Kasumi-1 (cell line): ENCODE data around the gene GCAT.
A peak's percentile ranks its signal among the peaks of the same experiment; 100 is the strongest.

Experiments
- DNase-seq, 2 experiments: peaks; one replicate each; lab custom pipeline; 2025; lab: John Stamatoyannopoulos, UW

GCAT gene

DNA sequence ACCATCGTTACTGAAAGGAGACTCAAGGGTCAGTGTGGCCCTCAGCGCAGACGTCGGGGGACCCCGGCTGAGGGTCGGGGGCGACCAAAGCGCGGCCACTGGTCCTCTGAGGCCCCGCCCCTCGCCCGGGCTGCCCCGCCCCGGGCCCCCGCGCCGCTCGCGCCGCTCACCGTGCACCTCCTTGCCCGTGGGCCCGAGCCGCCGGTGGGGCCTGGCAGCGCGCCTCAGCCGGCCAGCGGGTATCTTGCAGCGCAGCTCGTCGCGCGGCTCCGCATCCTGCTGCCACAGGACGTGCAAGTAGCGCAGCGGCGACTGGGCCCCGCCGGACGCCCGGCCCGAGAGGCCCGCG, 36.0 kb downstream of the GCAT start:
- peak; percentile 34 to 44 for DNase-seq

DNA sequence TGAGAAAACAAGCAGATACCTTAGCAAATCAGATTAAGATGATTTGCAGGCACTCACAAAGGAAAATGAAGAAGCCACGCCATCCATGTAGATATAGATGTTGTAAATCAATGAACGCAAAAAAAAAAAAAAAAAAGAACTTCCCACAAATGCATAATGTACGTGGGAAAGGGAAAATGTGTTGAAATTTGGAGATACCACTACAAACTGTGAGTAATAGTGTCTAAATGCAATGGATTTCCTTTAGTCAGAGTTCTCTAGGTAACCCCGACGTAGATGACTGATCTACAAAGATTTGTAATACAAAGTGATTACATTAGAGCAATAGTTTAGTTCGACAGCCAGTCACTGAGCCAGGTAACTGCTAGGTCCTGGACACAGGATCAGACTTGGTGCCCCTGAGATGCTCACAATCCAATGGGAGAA, 37.2 kb downstream of the GCAT start:
- DNase-seq, result no peak

DNA sequence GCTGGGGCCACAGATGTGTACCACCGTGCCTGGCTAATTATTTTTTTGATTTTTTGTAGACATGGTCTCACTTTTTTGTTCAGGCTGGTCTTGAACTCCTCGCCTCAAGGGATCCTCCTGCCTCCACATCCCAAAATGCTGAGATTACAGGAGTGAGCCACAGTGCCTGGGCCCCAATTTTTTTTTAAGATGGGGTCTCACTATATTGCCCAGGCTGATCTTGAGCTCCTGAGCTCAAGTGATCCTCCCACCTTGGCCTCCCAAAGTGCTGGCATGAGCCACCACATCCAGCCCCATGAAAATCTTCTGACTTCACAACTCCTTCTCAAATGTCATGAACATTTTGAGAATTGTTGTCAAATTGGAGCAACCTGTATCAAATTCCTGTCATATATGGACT, 38.7 kb downstream of the GCAT start:
- DNase-seq, result no peak

DNA sequence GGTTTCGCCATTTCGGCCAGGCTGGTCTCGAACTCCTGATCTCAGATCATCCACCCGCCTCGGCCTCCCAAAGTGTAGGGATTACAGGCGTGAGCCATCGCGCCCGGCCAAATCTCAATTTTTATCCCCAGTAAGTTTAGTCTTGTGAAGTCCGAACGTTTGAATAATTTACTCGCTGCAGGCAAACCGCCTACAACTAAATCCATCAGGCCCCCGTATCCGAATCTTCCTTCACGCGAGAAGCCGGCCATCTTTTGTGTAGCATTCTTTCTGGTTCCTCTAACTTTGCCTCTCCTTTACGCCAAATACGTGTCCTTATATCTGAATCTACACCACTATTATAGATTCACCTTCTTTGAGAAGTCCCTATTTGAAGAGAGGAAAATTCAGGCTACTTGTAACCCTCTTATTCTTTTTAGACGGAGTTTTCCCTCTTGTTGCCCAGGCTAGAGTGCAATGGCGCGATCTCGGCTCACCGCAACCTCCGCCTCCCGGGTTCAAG, 40.9 kb downstream of the GCAT start:
- no peak for DNase-seq

DNA sequence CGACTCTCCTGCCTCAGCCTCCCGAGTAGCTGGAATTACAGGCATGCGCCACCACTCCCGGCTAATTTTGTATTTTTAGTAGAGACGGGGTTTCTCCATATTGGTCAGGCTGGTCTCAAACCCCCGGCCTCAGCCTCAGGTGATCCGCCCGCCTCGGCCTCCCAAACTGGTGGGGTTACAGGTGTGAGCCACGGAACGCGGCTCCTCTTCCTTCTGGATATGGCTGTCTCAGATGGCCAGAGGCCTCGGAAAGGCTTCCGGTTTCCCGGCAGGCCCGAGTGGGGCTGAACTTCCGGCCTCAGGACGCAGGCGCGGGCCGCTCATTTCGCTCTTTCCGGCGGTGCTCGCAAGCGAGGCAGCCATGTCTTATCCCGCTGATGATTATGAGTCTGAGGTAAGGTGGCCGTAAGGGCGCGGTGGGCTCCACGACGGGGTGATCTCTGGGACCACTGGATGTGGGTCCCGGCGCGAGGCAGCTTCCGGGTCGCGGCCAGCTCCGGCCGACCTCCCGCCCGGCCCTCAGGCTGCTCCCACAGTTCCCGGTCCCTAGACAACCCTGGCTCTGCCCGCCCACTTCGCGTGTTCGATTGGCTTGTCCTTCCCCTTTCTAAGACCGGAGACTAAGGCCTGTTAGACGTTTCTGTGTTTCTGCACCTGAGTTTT, 41.5 kb downstream of the GCAT start, which contains the start of gene EIF3L:
TSS of gene EIF3L (plus strand) at position 331 of the 663 bp plus-strand sequence. CDS start at position 362, 31 bp downstream.
- DNase-seq, result peak; percentile 81 to 84

DNA sequence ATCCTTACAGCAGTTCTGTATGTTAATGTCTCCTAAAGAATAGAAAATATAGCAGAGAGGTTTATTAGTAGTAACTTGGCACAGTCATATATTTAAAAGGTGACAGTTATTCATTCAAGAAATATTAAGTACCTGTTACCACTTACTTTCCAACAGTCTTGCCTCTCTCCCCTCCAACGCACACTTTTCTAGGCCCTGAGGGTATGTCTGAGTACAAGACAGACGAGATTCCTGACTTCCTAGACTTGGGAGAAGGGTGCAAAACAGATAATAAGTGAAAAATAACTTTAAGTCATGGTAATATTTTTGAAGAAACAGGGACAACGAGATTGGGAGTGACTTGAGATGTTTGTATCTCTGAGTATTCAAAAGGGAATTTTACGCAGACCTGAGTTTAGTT, 43.1 kb downstream of the GCAT start:
- DNase-seq, result no peak

DNA sequence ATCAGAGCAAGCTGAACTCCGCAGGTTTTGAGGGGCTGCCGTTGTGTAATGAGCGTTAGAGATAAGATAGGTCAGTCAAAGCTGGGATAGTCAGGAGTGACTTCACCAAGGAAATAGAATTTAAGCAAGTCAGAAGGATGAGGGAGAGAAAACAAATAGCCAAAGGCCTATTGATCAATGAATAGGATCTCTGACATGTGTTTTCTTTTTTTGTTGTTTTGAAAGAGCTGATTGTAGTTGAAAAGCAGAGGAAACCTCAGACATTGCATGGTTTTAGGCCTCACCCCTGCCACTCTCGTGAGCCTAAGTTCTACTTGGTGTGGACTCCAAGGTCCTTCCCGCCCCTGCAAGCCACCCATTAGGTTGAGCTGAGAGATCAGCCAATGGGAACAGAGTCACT, 44.7 kb downstream of the GCAT start:
- DNase-seq, result no peak

DNA sequence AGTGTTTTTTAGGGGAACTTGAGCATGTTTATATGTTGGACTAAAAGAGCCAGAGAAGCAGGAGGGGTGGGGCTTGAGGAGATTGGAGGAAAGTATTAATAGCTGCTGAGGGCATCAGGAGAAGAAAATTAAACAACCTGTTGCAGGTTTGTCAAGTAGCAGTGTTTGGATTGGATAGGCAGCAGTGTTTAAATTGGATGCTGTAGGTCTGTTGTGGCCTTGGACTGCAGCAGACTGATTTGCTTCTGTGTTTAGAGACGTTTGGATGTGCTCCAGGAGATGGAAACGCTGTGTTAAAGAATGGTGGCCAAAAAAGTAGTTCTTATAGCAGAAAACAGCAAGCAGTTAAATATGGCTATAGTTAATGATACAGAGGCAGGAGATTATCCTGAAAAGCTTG, 47.2 kb downstream of the GCAT start:
- no peak for DNase-seq

DNA sequence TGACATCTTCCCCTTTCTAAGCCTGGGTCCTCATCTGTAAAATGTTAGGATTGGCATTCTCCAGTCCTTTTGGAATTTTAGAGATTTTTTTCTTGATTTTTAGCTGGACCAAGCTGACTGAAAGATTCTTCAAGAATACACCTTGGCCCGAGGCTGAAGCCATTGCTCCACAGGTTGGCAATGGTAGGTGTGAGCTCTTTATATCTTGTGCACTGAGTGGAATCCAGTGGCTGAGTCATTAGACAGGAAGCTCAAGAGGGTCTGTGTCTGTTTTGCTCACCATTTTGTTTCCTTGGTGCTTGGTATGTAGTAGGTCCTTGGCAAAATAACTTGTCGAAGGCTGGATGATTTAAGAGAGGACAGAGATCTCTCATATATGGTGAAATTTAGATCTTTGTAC, 47.7 kb downstream of the GCAT start:
- no peak for DNase-seq

DNA sequence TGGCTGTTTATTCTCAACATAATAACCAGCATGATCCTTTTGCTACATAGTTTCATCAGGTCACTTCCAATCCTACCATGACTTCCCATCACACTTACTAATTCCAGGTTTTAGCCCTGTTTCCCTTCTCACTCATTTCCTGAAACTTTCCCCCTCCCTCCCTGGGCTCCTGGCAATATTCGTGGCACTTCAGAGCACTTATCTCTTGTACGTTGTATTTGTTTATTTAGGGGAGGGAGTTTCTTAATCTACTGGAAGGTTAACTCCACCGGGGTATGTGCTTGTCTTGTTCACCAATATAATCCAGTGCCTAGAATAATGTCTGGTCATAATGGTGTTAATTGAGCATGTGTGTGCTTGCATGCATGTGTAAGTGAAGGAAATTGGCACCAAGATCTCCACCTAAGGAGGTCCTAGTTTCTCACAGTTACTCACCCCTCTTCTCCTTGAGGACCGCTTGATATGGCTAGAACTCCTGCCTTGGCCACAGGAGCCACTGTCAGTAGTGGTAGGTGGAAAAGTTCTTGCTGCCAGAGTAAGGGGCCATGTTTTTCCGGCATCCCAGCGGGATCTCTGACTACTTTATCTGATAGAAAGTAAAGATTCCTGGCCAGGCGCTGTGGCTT, 53.2 kb downstream of the GCAT start:
- no peak for DNase-seq

DNA sequence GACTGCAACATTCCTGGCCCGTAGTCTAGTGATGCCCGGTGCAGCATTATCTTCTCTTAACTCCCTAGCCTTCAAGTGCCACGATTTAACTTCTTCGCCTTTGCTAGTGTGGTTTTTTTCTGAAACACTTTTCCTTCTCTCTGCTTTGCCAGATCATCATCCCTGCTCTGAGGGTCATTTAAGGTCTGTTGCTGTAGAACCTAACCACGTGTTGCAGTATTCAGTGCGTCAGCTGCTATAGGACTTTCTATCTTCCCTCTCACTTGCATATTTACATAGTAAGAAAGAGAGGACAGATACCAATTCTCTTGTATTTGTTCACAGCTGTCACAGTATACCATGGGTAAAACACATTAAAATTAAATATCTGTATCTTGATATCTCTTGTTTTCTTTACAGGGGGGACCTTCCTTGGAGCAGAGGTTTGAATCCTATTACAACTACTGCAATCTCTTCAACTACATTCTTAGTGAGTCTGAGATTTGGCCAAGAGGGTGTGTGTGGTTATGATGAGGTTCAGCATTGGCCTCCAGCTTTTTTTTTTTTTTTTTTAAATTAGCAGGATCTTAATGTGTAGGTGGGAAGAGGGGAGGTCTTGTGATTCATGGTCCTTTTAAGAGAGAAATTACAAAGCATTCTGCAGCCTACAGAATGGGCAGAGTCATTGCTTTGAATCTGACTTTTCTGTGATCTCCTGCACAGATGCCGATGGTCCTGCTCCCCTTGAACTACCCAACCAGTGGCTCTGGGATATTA, 55.0 kb downstream of the GCAT start:
- no peak for DNase-seq

DNA sequence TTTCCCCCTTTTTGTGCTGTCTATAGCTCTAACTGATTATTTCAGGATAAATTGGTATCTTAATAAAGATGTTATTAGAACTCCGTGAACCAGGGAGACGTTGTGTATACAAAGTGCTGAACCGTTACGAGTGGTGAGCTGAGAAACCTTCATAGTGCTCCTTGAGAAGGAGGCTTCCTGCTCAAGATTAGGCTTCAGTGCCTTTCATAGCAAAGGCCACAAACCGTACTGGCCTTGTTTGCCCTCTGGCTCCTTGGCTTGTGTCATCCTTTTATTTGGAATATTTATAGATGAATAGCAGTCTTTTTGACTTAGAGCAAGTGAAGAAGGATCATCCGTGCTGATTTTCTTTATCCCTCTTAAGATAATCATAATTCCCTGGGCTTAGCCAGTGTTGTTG, 57.8 kb downstream of the GCAT start:
- DNase-seq, result no peak
